NCI-H1417 (cell line): ENCODE data around the gene B3GAT1.
A peak's percentile ranks its signal among the peaks of the same experiment; 100 is the strongest.

ENCODE experiments used
- DNase-seq, 3 experiments: peaks; one replicate each; lab custom pipeline; 2025; lab: John Stamatoyannopoulos, UW

B3GAT1 gene

GRCh38 chr11:134441706-134442105 is 29.7 kb upstream of the B3GAT1 start:
- no peak for DNase-seq

- DNase-seq: no peak
These were observed 29.2 kb upstream of the B3GAT1 start for GRCh38 chr11:134441281-134441680.

- no peak for DNase-seq
These were observed 28.8 kb upstream of the B3GAT1 start for GRCh38 chr11:134440851-134441250.

DNA sequence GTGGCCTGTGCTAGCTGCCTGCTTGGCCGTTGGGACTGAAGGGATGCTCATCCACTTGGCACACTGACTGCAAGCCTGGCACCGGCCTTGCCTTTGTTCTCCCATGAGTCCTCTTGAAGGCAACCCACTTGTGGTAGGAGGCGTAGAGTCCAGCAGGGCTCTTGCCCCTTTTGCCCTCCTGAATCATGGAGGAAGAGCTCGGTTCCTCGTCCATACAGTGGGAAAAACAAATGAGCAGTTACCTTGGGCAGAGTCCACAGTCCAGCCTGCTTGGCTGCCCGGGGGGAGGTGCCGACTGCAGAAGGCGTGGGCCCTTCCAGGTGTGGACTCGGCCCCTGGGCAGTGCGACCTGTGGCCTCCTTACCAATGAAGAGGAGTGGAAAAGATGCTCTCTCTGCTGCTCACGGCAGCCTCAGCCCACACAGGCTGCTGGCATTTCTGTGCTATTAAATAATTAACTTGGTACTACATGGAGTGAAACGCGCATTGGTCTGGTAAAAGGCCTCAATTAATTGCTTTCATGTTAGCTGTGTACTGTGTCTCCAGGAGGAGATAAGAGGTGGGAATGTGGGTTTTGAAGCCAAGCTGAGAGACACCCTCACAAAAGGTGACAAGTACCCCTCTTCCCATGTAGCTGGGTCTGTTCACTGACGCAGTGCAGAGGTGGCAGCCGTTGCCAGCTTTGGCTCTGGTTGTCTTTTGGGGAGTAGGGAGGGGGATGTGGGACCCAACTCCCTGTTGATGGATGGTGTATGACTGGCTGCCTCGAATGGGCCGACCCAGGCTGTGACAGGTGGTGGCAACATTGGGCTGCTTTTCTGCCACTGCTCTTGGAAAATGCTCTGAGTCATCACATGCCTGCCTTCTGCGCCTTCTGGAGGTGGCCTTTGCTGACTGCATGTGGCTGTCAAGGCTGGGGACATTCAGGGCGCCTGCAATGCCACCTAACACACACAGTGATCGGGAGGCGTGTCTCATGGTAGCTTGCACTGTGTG is 26.8 kb upstream of the B3GAT1 start:
- DNase-seq: no peak

GRCh38 chr11:134437821-134438220 is 25.8 kb upstream of the B3GAT1 start:
- DNase-seq: no peak

DNA sequence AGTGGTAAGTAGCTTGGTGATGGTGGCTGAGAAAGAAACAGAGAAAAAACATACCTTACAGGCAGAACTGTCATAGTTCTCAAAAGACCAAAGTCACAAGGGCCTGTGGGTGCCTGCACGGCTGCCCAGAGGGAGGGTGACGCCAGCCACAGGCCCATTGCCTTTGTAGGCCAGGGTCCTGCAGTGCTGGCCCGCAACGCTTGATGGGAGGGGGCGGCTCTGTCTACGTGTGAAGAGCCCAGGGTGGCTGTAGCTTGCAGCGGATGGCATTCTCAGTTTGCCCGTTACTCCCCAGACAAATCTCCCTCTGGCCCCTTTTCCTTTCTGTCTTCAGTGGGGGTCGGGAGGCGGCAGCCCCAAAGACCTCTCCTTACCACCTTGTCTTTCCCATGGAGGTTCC is 24.7 kb upstream of the B3GAT1 start:
- DNase-seq: no peak

DNA sequence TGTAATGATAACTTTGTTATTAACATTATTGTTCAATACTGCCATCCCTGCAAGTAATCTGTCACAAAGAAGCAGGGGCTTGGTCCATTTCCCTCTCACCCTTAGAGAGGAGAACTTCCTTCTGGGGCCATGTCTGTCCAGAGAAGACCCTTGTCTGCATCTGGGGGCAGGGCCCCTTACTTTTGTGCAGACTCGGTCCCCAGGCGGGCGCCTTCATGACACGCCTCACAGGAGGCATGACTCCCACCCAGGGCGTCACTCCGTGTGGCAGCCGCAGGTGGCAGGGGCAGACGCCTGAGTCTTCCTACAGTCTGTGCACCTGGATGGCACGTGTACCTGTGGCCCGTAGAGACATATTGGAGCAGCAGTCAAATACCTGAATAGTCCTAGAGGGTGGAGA is 21.8 kb upstream of the B3GAT1 start:
- no peak for DNase-seq

- no peak for DNase-seq
These were observed 21.2 kb upstream of the B3GAT1 start for GRCh38 chr11:134433251-134433650.

- no peak for DNase-seq
These were observed 20.7 kb upstream of the B3GAT1 start for GRCh38 chr11:134432776-134433175.

- DNase-seq: no peak
These were observed 17.1 kb upstream of the B3GAT1 start for GRCh38 chr11:134429106-134429505.

GRCh38 chr11:134425816-134426536 is 13.9 kb upstream of the B3GAT1 start:
- DNase-seq: no peak

GRCh38 chr11:134425413-134425812 is 13.4 kb upstream of the B3GAT1 start:
- DNase-seq: no peak

DNA sequence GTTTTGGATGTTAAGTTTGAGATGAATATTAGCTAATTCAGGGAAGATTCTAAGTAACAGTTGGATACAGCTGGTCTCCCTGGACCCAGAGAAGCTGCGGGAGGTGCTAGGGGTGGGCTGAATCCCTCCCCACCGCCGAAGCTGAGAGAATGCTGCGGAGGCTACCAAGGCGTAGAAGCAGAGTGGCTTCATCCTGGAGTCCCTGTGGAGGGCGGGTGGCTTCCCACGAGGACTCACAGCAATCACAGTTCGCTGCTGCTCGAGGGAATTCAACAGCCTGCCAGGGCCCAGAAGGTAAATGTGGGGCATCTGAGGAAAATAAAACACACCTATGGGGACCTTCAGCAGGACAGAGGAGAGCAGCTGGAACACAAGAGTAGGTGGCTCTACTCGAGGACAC is 11.1 kb upstream of the B3GAT1 start:
- no peak for DNase-seq

- DNase-seq: no peak
These were observed 6.1 kb upstream of the B3GAT1 start for GRCh38 chr11:134417871-134418840.

DNA sequence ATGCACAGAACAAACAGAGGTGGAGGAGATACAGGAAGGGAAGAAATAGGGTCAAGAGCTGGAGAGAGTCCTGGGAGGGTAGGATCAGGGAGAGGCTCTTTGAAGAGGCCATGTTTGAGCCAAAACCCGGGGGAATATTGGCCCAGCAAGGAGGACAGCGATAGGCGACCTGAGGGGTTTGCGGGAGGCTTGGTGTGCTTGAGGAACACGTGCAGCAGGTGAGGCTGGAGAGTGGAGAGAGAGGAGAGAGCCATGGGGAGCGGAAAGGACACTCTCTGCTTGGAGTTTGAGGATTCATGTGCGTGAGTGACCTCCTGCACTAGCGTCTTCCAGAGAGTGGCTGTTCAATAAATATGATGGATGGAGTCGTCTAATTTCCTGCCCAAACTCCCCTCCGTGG is 4.7 kb upstream of the B3GAT1 start:
- DNase-seq: no peak

- no peak for DNase-seq
These were observed 3.0 kb upstream of the B3GAT1 start for GRCh38 chr11:134414766-134415765.

- no peak for DNase-seq
These were observed 2.0 kb upstream of the B3GAT1 start for GRCh38 chr11:134413826-134414731.

GRCh38 chr11:134413043-134413825 is 1.2 kb upstream of the B3GAT1 start:
- peak in 1 of 3 experiments; percentile 58 for DNase-seq

GRCh38 chr11:134410766-134411165 is 1.3 kb downstream of the B3GAT1 start:
- no peak for DNase-seq
